GM12891 (cell line): ENCODE measurements around the gene EFNB1.

Experiments
- POLR2A ChIP-seq: IDR thresholded peaks from 2 replicates; pipeline ENCODE4 v1.6.1; 2011; ENCODE audit warnings: low read depth, low read length, control low read depth
- TAF1 ChIP-seq: IDR thresholded peaks from 2 replicates; pipeline ENCODE4 v1.6.1; 2011; ENCODE audit warnings: low read depth, low read length, control low read depth

DNA sequence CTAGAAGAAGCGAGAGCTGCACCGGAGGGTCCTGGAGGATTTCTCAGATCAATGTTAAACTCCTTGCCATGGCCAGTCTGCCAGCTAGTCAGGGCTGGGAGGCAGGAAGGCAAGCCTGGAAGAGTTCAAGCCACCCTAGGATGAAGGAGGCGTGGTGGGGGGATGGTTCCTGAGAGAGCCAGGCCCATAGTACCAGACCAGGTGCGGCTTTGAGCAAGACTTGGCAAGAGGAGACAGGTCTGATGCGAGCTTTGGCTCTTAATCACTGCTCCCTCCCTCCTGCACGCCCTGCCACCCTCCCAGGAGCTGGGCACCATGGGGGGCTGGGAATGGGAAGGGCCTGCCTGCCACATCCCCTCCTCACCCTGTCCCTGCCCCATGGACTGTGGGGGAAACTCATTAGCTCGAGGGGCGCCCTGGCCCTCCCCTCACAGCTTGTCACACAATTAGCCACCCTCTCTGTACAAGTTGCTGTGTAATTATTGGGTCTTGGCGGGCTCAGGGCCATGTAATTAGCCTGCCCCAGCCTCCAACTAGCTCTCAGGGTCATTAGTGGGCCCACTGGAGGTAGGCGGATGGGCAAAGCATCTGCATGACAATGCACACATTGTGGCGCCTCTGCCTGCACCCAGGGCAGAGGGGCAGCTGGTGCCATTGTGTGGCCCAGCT lies 50.3 kb downstream of the EFNB1 start:
- no peak for TF ChIP-seq POLR2A
- no peak for TF ChIP-seq TAF1
